HG03439 (cell line): Measurements from ENCODE around the gene EFCAB11.

ENCODE experiments used
- ATAC-seq: cut with Tn5 transposase; IDR thresholded peaks from one replicate; pipeline ENCODE4 v1.9.1; 2021; ENCODE audit warnings: mild to moderate bottlenecking, moderate library complexity; ENCODE audit not compliant: unreplicated experiment

EFCAB11 gene

DNA sequence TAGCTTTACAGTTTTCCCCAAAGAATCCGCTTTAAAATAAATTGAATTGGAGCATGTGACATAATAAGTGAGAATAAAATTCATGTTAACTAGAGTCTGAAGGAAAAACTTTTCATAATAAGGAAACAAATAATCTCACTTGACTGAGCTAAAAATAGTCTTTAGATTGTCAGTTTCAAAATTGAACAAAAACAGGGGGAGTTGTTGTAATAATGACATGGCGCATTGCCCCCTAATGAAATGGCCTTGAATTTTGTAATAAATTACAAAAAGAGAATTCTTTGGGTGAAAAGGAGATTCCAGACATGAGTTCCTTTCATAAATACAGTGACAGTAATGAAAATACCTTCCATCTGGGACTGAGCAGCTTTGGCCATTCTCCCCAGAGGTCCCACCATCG is 178.6 kb downstream of the EFCAB11 start:
- no peak for ATAC-seq

DNA sequence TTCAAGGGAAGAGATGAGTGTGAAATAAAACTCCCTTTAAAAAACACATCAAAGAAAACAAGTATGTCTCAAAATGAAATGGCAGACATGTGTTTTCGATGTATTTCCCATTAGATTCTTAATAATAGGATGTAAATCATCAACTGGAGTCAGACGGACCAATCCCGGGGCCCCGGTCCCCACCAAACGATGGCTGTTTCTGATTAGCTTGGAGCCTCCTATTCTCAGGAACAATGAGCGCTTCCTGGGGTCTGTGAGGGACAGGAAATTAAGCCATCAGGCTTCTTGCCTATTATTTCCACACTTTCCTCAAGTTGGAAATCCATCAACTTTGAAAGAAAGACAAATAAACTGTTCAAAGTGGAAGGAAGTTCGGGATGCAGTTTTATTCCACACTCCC is 179.4 kb downstream of the EFCAB11 start:
- no peak for ATAC-seq

DNA sequence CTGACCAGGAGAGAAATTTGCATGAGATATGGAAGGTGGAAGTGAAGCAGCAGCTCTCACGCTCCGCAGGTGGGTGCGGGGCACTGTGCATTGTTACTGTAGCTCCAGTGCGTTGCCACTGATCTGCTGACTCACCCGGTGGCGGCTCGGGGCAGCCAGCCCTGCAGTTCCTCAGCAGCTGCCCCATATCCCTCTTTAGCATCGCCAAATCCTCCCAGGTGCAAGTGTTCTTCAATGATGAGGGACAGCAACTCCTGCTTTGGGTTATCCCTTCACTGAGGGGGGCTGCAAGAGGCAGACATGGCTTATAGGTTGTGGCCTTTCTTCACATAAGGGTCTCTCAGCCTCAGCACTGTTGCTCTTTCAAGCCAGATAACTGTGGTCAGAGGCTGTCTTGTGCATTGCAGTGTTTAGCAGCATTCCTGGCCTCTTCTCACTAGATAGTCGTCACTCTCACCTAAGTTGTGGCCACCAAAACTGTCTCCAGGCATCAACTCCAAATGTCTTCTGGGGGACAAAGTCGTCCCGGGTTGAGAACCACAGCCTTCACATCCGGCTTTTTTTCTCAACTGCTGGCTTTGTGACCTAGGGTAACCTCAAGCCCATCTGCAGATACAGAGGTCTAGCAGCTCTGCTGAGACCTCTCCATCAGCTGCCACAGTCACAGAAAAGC is 180.8 kb downstream of the EFCAB11 start:
- ATAC-seq, result peak; percentile 75

DNA sequence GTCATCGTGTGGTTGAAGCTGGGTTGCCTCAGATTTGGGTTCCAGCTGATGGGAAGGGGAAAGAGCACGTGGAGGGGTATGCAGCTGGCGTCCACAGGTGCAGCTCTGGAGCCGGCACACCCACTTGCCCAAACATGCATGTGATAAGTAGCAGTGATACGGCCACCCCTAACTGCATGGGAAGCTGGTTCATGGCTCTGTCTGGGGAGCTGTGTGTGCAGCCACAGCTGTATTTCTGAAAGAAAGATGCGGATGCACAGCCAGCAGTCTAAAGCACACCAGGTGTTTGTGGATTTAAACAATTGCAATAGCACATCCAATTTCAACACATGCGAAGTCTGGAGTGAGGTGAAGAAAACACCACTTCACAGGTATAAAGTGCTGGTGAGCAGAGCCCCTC is 181.4 kb downstream of the EFCAB11 start:
- peak; percentile 8 for ATAC-seq

DNA sequence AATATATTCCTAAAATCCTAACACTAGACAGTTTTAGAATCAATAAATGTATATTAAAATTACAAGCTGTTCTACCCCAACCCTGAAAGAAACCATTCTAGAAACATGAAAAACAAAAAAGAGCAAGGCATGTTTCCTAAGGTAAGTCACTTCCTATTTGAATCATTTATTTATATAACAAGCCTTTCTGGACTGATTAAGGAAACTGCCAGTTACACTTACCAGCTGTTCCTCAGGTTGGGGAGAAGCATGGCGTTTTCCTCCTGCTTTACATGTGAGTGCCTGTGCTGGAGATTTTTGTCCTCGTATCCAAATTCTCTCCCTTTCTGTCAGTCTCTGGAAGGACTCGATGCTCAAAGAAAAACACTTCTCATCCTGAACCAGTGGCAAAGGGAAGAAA is 183.3 kb downstream of the EFCAB11 start:
- ATAC-seq, result no peak

DNA sequence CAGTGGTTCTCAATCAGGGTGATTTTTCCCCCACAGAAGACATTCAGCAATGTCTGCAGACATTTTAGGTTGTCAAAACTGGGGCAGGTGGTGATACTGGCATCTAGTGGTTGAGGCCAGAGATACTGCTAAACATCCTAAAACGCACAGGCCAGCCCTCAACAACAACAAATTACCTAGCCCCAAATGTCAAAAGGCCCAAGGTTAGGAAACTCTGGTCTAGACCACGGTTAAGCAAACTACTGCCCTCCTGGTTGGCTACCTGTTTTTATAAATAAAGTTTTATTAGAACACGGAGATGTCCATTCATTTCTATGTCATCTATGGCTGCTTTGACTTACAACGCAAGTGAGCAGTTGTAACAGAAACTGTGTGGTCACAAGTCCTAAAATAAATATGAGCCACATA is 186.7 kb downstream of the EFCAB11 start:
- ATAC-seq, result peak; percentile 73

DNA sequence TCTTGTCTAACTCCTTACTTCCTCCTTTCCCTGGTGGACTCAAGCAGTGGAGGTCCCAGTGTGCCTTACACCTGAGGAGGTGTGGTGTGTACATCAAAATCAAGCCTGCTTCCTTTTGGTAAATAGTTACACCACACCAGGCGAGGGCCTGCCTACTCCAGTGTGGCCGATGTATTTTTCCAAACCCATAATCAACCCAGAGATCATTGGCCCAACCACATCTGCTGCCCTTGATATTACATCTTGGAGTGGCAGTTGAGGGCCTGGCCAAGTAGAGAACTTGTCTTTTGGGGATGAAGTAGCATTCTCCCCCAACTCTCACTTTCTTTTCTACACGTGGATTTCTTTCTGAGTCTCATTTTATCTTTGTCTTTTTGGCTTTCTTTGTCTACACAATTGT is 187.4 kb downstream of the EFCAB11 start:
- ATAC-seq, result no peak

DNA sequence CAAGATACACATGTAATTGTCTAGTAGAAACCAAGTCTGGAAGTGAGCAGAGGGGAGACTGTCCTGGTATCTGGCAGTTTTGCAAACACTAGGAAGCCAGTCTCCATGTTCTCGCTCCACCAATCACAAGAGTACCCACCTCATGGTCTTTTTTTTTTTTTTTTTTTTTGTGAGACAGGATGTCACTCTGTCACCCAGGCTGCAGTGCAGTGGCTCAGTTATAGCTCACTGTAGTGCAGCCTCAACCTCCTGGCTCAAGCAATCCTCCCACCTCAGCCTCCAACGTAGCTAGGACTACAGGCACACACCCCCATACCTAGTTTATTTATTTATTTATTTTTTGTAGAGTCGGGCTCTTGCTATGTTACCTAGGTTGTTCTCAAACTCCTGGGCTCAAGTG is 189.2 kb downstream of the EFCAB11 start:
- no peak for ATAC-seq

DNA sequence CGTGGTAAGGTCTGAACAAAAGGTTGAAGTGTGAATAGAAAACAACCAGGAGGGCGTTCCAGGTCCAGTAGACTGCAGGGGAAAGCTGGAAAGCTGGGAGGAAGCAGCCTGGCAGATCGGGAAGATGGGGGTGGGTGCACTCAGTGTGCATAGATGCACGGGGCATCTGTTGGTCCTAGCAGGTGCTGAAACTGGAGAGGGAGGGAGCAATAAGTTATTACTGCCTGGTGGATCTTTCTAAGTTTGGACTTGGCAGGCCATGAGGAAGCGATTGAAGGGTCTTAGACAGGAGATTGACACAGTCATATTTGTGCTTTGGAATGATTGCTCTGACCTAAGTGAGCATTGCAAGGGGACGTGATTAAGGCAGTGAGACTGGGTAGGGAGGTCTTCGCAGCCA is 194.4 kb downstream of the EFCAB11 start:
- ATAC-seq, result no peak

DNA sequence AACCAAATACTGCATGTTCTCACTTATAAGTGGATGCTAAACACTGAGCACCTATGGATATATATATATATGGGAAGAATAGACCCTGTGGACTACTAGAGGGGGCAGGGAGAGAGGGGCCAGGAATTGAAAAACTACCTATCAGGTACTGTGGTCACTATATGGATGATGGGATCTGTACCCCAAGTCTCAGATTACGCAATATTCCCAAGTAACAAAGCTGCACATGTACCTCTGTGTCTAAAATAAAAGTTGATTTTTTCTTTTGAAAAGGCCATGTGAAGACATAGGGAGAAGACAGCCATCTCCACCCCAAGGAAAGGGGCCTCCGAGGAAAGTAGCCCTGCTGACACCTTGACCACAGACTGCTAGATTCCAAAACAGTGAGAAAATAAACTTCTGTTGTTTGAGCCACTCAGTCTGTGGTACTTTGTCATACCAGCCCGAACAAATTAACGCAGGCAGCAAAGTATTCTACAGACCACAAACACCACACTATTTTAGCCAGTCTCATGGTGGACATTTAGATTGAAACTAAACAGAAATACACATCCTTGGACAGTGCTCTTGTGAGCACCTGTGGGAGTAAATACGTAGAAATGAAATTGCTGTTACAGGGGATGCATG is 197.1 kb downstream of the EFCAB11 start:
- ATAC-seq, result no peak

DNA sequence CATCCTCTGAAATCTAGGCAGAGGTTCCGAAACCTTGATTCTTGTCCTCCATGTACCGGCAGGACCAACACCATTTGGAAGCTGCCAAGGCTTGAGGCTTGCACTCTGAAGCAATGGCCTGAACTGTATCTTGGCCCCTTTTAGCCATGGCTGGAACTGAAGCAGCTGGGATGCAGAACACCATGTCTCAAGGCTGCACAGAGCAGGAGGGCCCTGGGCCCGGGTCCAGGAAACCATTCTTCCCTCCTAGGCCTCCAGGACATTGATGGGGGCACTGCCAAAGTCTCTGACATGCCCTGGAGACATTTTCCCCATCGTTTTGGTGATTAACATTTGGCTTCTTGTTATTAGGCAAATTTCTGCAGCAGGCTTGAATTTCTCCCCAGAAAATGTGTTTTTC is 198.7 kb downstream of the EFCAB11 start:
- no peak for ATAC-seq

DNA sequence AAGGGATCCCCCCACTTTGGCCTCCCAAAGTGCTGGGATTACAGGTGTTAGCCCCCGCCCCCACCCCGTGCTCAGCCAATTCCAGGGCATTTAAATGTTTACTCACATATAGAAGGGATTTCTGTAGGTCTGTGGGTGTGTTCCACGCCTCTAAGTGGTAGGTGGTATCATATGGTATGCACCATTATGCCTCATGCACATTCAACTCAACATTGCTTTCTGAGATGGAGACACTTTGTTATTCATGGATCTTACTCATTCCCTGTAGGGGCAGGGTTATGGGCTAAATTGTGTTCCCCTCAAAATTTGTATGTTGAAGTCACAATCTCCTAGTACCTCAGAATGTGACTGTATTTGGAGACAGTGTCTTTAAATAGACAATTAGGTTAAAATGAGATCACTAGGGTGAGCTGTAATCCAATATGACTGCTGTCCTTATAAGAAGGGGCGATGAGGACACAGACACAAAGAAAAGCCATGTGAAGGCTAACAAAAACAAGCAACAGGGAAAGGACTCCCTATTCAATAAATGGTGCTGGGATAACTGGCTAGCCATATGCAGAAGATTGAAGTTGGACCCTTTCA is 200.6 kb downstream of the EFCAB11 start:
- ATAC-seq, result no peak

DNA sequence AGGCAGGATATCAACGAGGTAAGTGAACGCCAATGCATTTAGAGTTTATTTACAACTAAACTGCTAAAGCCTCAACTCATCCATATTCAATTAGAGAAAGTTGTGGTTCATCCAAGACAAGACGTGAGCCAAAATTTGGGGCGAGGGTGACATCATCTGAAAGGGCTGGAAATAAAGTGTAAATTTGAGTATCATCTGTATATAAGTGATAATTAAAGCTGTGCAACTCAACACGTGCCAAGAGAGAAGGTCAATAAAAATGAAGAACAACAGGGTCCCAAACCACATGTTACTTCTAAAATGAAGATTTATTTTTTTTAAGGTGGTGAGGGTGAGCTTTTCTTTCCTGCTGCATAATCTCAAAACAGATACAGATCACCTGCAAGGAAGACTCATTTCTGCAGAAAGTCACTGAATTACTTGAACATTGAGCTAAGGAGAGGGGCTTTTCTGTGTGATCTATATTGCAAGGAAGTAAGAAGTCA is 203.6 kb downstream of the EFCAB11 start:
- no peak for ATAC-seq

DNA sequence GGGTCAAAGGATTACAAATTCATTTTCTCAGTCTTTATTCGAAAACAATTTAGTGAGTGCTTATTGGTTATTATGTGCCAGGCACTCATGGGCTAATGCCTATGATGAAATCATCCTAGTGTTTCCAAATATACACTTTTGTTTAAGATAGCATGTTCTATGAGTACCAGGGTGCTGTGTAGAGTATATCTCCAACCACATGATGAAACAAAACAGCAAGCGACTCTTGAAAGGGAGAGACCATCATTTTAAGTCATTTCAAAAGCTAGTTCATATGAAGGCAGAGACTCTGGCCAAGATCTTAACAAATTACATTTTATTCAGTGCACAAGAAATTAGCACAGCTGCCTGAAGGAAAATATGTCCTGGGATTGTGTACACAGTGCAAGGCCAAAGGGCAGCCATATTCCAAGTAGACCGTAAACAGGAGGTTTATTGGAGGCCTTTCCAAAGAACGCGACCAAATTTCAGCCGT is 204.2 kb downstream of the EFCAB11 start:
- no peak for ATAC-seq

DNA sequence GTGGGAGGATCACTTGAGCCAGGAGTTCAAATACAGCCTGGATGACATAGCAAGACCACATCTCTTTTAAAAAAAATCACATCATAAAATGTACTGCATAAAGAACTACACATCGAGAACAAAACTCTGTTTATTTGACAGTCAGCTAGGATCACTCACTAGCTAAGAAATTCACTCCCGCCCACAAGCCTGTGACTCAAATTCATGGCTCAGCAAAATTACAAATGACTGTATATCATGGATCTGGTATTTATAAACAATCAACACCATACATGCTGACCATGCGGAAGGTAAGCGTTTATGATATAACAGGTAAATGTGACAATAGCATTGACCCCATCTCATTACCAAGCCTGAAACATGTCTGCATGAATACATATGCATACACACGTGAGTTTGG is 206.5 kb downstream of the EFCAB11 start:
- ATAC-seq, result no peak

DNA sequence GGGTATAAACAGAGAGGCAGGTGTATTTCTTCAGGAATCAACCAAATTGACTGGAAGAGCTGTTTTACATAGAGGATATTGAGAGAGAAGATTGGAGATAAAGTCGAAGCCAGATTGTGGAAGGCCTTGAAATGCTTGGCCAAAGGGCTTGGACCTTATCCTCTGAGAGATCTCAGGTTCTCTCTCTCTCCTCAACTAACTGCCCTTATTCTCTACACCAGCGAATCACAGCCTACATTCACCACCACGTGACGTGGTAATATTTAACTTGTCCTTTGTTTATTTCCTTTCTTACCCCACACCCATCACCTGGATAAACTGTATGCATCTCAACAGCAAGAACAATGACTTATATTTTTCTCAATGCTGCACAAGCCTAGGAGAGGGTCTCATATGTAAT is 207.4 kb downstream of the EFCAB11 start:
- no peak for ATAC-seq

DNA sequence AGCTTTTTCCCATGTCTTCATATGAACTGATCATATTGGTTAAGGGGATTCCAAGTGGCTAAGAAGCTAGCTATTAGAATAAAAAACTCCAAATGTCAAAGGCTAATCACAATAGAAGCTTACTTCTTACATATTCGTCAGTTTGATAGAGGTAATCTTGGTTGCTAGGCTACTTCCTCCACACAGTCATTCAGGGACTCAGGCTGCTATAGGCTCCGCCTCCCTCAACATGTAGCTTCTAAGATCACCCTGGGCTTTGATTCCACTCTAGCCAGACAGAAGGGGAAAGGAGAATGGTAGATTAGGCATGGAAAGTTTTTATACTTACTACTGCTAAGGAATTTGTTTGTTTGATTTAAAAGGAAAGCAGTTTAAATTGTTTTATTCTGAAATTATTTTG is 207.9 kb downstream of the EFCAB11 start:
- ATAC-seq, result no peak

DNA sequence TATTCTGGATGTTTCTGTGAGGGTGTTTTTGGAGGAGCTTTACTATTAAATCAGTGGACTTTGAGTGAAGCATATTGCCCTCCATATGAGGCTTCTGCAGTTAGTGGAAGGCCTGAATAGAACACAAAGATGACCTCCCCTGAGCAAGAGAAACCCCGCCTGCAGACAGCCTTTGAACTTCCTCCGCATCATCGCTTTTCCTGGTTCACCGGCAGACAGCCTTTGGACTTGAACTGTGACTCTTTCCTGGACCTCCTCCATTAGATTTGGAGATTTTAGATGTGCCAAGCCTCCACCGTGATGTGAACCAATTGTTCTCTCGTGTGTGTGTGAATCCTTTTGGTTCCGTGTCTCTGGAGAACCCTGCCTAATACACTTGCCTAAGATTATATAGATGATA is 208.4 kb downstream of the EFCAB11 start:
- ATAC-seq, result no peak
